ENCODE data around the gene GLI3. TPM values are rescaled to one million over a fixed set of nuclear protein-coding genes. Genes with fewer than 3 reads are reported as not detected.
A peak's percentile ranks its signal among the peaks of the same experiment; 100 is the strongest.

GLI3 gene
- total and polyA plus RNA-seq, 2 of the 8 experiments (the other 6 are each of a cell fraction or from before 2014, with no cell fraction given) = 8.0 to 31.1 TPM

DNA sequence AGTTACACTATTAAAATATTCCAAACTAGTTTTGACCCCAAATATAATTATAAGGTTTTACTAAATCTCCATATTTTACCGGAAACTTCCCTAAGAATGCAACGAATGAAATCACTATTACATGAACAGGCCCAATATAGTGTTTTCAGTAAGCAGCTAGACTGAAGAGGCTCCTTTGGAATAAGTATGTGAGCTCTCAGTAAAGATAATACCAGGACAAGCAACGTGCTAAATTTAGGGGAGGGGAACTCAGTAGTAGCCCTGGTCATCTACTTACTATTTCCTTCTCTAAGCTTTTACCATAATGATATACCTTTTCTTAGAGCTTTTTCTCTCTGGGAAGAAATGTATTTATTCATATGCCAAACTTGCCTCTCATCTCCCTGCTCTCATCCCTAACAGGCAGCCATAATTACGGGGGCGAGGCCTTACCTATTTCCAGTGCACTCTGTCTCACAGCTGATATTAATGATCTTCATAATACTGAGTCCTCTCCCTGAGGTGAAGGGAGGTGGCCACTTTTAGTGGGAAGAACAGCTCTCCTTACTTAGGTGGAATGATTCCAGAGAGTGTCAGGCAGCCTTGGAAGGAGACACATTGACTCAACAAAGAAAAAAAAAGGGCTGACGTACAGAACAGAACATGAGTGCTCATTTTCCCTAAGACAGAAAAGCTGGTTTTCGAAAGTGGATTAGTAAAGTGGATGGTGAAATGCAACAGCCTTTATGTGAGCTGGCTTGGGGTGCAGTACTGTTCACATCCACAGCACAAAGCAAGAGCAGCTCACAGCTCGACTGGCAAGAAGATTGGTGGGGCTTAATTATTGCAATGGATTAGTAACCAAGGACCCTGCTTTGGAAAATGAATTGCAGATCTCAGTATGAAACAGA is 165.4 kb downstream of the GLI3 start:
- no peak overlapping the region for H4K5ac ChIP-seq (ENCODE audit: insufficient read length, low read depth, low read length)
- FAIRE-seq (no peak), DNase-seq (ENCODE audit: low read depth in 1 of 2, low spot score in 2 of 2) (no peak)
- 79% methylated on average over 8 of the region's 8 CpGs; no CpG with 5 or more reads in 1 of the 2 experiments for WGBS, 2 experiments (ENCODE audit: extremely low coverage in 1 of 2, insufficient coverage in 1 of 2, insufficient read length in 1 of 2, insufficient replicate concordance in 2 of 2, low coverage in 1 of 2, low lambda C conversion rate in 2 of 2, missing lambda C conversion rate in 1 of 2)
- no peaks in the 10 kb centered on the region for H3K36me3 ChIP-seq (ENCODE audit: control insufficient read depth in 2 of 4, insufficient read depth in 4 of 4, low read length in 3 of 4)
- TF ChIP-seq, protein P1, sequence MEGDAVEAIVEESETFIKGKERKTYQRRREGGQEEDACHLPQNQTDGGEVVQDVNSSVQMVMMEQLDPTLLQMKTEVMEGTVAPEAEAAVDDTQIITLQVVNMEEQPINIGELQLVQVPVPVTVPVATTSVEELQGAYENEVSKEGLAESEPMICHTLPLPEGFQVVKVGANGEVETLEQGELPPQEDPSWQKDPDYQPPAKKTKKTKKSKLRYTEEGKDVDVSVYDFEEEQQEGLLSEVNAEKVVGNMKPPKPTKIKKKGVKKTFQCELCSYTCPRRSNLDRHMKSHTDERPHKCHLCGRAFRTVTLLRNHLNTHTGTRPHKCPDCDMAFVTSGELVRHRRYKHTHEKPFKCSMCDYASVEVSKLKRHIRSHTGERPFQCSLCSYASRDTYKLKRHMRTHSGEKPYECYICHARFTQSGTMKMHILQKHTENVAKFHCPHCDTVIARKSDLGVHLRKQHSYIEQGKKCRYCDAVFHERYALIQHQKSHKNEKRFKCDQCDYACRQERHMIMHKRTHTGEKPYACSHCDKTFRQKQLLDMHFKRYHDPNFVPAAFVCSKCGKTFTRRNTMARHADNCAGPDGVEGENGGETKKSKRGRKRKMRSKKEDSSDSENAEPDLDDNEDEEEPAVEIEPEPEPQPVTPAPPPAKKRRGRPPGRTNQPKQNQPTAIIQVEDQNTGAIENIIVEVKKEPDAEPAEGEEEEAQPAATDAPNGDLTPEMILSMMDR (IDR thresholded peaks at IDR 0.05; ENCODE audit: control extremely low read depth in 1 of 3, insufficient read depth in 1 of 3, low read depth in 1 of 3, low read length in 3 of 3) = peak in 2 of 3 experiments; percentile 11 to 25; a peak in 2 of 4 replicates
- no peak for TF ChIP-seq SP1 (IDR thresholded peaks at IDR 0.05; ENCODE audit: low read depth, low read length)
- H3K18ac ChIP-seq (ENCODE audit: extremely low read depth, low read length) = no peak overlapping the region
- H3K56ac ChIP-seq (replicated peaks; ENCODE audit: insufficient read length, low read depth, low read length) = no peak overlapping the region
- H3K9ac ChIP-seq (replicated peaks in 1 of 4; ENCODE audit: extremely low read depth in 1 of 4, low read depth in 3 of 4, low read length in 3 of 4) = no peak overlapping the region
- no peaks in the 10 kb centered on the region for H3K9me3 ChIP-seq (ENCODE audit: insufficient read depth in 2 of 2, low read depth in 1 of 2, low read length in 1 of 2)
- no peaks in the 10 kb centered on the region; a peak in 1 of 7 replicates for H3K27me3 ChIP-seq (replicated peaks in 1 of 4; ENCODE audit: control insufficient read depth in 3 of 4, extremely low read depth in 1 of 4, insufficient read depth in 3 of 4, low read length in 3 of 4)
- ChIA-PET CTCF (ENCODE audit: partially characterized antibody) (interaction anchor here (0.5 to 1.9 kb wide), 15 partner anchors 9 to 494 kb away, joined by 3 to 10 read pairs (median 3); no protein-coding TSS in a partner anchor), POLR2A (ENCODE audit: partially characterized antibody) (interaction anchor here (1.1 kb wide), 1 partner anchor 19 kb away, joined by 3 read pairs; no protein-coding TSS in a partner anchor)
- H3K79me2 ChIP-seq (ENCODE audit: control insufficient read depth in 1 of 2, insufficient read depth in 2 of 2, low read length in 2 of 2) = no peaks in the 10 kb centered on the region
- H2BK12ac ChIP-seq (ENCODE audit: low read depth, low read length) = no peak overlapping the region
- no peaks in the 10 kb centered on the region for H4K20me1 ChIP-seq (replicated peaks in 1 of 2; ENCODE audit: control insufficient read depth in 1 of 2, insufficient read depth in 2 of 2, low read length in 2 of 2)
- H3K4me1 ChIP-seq (replicated peaks in 1 of 4; ENCODE audit: control insufficient read depth in 3 of 4, insufficient read depth in 4 of 4, low read length in 3 of 4) = peaks cover 0 to 6% (median 3%) of the 10 kb centered on the region in 4 experiments; a peak in 6 of 7 replicates
- no peak overlapping the region for H3K23ac ChIP-seq (ENCODE audit: insufficient read length)
- H4K8ac ChIP-seq (ENCODE audit: extremely low read depth, insufficient read depth, low read length) = no peak overlapping the region
- no peaks in the 10 kb centered on the region for H3K79me1 ChIP-seq (ENCODE audit: low read depth, low read length)
- H3K14ac ChIP-seq (ENCODE audit: insufficient read length) = no peak overlapping the region
- no peak overlapping the region for H2AFZ ChIP-seq (ENCODE audit: low read length)
- no peaks in the 10 kb centered on the region for H3K23me2 ChIP-seq (ENCODE audit: low read depth, low read length)
- no peak overlapping the region for H2BK120ac ChIP-seq (replicated peaks; ENCODE audit: low read depth, low read length)
- H2BK20ac ChIP-seq (ENCODE audit: low read length) = no peak overlapping the region
- H3K4me3 ChIP-seq (ENCODE audit: extremely low read depth in 1 of 4, insufficient read depth in 2 of 4, low read depth in 3 of 4, low read length in 4 of 4) = no peak overlapping the region
- H2AK5ac ChIP-seq (ENCODE audit: low read depth, low read length) = no peak overlapping the region
- H3K4me2 ChIP-seq (ENCODE audit: insufficient read depth in 1 of 2, low read depth in 2 of 2, low read length in 2 of 2) = no peak overlapping the region
- H3K27ac ChIP-seq (ENCODE audit: low read depth, low read length) = no peak overlapping the region
- no peak overlapping the region for H2BK5ac ChIP-seq (ENCODE audit: low read depth, low read length)
- H4K91ac ChIP-seq (replicated peaks; ENCODE audit: insufficient read length, low read length) = no peak overlapping the region
- H2BK15ac ChIP-seq (ENCODE audit: low read length) = no peak overlapping the region
- H3K4ac ChIP-seq (replicated peaks; ENCODE audit: insufficient read length, low read depth, low read length) = no peak overlapping the region
